ENCODE results near the gene USP9Y. TPM values are rescaled to one million over a fixed set of nuclear protein-coding genes. Genes with fewer than 3 reads are reported as not detected.

USP9Y gene
- polyA plus RNA-seq, 1 donor from 2014 or later: 164 TPM

GRCh38 chrY:12905895-12906294 lies 204.9 kb downstream of the USP9Y start:
- Histone ChIP-seq H3K36me3 (ENCODE audit: insufficient read depth, low read length) (no peaks in the 10 kb centered on the region), H3K27me3 (ENCODE audit: insufficient read depth, low read depth, low read length) (no peaks in the 10 kb centered on the region), H3K9ac (ENCODE audit: low read length) (peak overlapping the region; percentile 98), H4K20me1 (ENCODE audit: insufficient read depth) (no peaks in the 10 kb centered on the region), H2AFZ (ENCODE audit: low read depth, low read length) (peak overlapping the region; percentile 8), H3K4me2 (ENCODE audit: low read length) (peak overlapping the region; percentile 39), H3F3A (ENCODE audit: insufficient read depth, low read length, poor library complexity, severe bottlenecking) (no peaks in the 10 kb centered on the region), H3K9me3 (ENCODE audit: low read length) (no peaks in the 10 kb centered on the region), H3K79me2 (replicated peaks; ENCODE audit: insufficient read depth, low read length) (peaks cover 50% of the 10 kb centered on the region), H3K9me2 (ENCODE audit: insufficient read depth, low read length) (no peaks in the 10 kb centered on the region), H3K4me3 (ENCODE audit: low read length) (peak overlapping the region; percentile 85), H3K27ac (ENCODE audit: low read length) (peak overlapping the region; percentile 99)
- no peak for TF ChIP-seq SMC3 (conservative IDR thresholded peaks at IDR 0.05; ENCODE audit: poor library complexity)
- no peak for TF ChIP-seq EZH2 (IDR thresholded peaks at IDR 0.05; ENCODE audit: borderline replicate concordance, insufficient read depth, low read length, poor library complexity, severe bottlenecking)
- TF ChIP-seq CTCF (IDR thresholded peaks at IDR 0.05; ENCODE audit: poor library complexity, severe bottlenecking): no peak
- no peak for TF ChIP-seq EP300 (conservative IDR thresholded peaks at IDR 0.05; ENCODE audit: poor library complexity, severe bottlenecking)
- TF ChIP-seq REST (IDR thresholded peaks at IDR 0.05; ENCODE audit: borderline replicate concordance): no peak
- TF ChIP-seq TAF1 (IDR thresholded peaks at IDR 0.05; ENCODE audit: low read depth): no peak
- no peak for TF ChIP-seq POLR2AphosphoS5 (IDR thresholded peaks at IDR 0.05)
- no peak for TF ChIP-seq RAD21 (conservative IDR thresholded peaks at IDR 0.05)
- TF ChIP-seq MXI1 (conservative IDR thresholded peaks at IDR 0.05; ENCODE audit: poor library complexity, severe bottlenecking): no peak

Other genes with a start within 250 kb of the USP9Y start
- 142 and 169 TPM in 2 replicates for gene DDX3Y, start 203.6 kb downstream of the USP9Y start, polyA plus RNA-seq